ENCODE measurements around the gene LPIN1. TPM values are rescaled to one million over a fixed set of nuclear protein-coding genes. Genes with fewer than 3 reads are reported as not detected.

Gene LPIN1
- total RNA-seq, 4 donors from 2014 or later: 55.2 to 77.0 (median 72.8) TPM

- H3K4me3 ChIP-seq: no peak overlapping the region
- H3K27ac ChIP-seq (replicated peaks in 1 of 4): no peak overlapping the region
- peaks cover 0 to 4% (median 0%) of the 10 kb centered on the region in 4 donors for H3K27me3 ChIP-seq
- H3K36me3 ChIP-seq: no peaks in the 10 kb centered on the region
- no peak for TF ChIP-seq POLR2AphosphoS5 (IDR thresholded peaks at IDR 0.05)
- no peak for TF ChIP-seq POLR2A (IDR thresholded peaks at IDR 0.05; ENCODE audit: low read depth)
- TF ChIP-seq, protein P1, sequence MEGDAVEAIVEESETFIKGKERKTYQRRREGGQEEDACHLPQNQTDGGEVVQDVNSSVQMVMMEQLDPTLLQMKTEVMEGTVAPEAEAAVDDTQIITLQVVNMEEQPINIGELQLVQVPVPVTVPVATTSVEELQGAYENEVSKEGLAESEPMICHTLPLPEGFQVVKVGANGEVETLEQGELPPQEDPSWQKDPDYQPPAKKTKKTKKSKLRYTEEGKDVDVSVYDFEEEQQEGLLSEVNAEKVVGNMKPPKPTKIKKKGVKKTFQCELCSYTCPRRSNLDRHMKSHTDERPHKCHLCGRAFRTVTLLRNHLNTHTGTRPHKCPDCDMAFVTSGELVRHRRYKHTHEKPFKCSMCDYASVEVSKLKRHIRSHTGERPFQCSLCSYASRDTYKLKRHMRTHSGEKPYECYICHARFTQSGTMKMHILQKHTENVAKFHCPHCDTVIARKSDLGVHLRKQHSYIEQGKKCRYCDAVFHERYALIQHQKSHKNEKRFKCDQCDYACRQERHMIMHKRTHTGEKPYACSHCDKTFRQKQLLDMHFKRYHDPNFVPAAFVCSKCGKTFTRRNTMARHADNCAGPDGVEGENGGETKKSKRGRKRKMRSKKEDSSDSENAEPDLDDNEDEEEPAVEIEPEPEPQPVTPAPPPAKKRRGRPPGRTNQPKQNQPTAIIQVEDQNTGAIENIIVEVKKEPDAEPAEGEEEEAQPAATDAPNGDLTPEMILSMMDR (IDR thresholded peaks at IDR 0.05): no peak
- WGBS: 81% methylated on average over 4 of the region's 6 CpGs
- H3K9me3 ChIP-seq: peaks cover 0 to 10% (median 4%) of the 10 kb centered on the region in 4 donors
- intact Hi-C loops (cut with DNase I): no loop called here
- H3K4me1 ChIP-seq: peaks cover 21 to 28% (median 25%) of the 10 kb centered on the region in 4 donors
- DNase-seq (ENCODE audit: extremely low spot score): no peak
These were observed 87.2 kb downstream of the LPIN1 start for GRCh38 chr2:11833601-11834000.

DNA sequence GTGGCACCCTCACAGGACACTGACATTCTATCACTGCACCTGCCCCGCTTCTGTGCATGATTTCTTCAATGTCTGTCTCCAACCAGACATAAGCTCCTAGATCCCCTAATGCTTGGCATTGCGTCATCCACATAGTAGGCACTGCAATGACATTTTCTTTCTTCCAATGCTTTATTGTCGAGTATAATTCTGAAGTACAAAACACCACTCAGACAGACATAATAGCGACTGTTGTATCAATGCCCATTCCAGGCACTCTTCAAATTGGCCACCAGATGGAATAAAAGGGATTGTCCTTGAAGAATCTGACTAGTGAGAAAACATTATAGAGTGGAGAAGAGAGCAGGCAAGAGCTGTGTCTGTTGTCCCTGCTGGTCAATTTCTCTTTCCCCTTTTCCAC is 89.0 kb downstream of the LPIN1 start:
- Histone ChIP-seq H3K27ac (replicated peaks in 1 of 4) (no peak overlapping the region), H3K36me3 (no peaks in the 10 kb centered on the region), H3K4me1 (peaks cover 6 to 11% (median 9%) of the 10 kb centered on the region in 4 donors), H3K9me3 (peaks cover 0 to 10% (median 4%) of the 10 kb centered on the region in 4 donors), H3K4me3 (no peak overlapping the region), H3K27me3 (peaks cover 0 to 6% (median 0%) of the 10 kb centered on the region in 4 donors)
- TF ChIP-seq POLR2AphosphoS5 (IDR thresholded peaks at IDR 0.05): no peak
- intact Hi-C loops (cut with DNase I): no loop called here
- no peak for DNase-seq (ENCODE audit: extremely low spot score)
- 92% methylated on average over 4 of the region's 4 CpGs for WGBS

DNA sequence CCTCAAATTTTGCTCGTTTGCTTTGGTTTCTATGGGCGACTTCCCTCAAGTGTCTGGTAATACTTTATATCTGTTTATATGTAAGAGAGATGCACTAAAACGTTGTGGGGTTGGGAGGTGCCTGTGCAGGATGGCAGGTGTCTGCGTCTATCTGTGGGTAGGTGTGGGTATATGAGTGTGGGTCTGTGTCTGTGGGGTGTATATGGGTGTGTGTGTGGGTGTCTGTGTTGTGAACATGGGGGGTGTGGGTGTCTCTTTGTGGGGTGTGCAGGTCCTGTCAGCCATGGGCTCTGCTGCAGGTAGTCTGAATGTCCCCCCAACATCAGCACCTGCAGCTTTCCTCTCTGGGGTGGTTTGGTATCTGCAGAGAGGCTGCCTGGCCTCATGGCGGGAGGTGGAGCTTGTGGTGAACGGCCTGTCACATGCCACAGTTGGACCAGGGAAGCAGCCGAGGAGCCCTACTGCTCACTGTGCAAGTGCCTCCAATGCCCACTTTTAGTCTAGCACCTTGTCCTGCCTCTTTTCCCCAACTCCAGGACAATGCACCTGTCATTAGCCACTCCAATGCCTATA is 90.3 kb downstream of the LPIN1 start:
- Histone ChIP-seq H3K4me3 (no peak overlapping the region), H3K9me3 (peaks cover 0 to 10% (median 4%) of the 10 kb centered on the region in 4 donors), H3K27ac (replicated peaks in 1 of 4) (no peak overlapping the region), H3K27me3 (peaks cover 0 to 6% (median 0%) of the 10 kb centered on the region in 4 donors), H3K36me3 (no peaks in the 10 kb centered on the region), H3K4me1 (no peaks in the 10 kb centered on the region)
- WGBS: 95% methylated on average over 7 of the region's 7 CpGs
- TF ChIP-seq EP300 (IDR thresholded peaks at IDR 0.05) (no peak), POLR2A (IDR thresholded peaks at IDR 0.05; ENCODE audit: low read depth) (no peak), POLR2AphosphoS5 (IDR thresholded peaks at IDR 0.05) (no peak)
- TF ChIP-seq, protein P1 (IDR thresholded peaks at IDR 0.05): no peak
- no peak for DNase-seq (ENCODE audit: extremely low spot score)
- intact Hi-C loops (cut with DNase I): no loop called here

DNA sequence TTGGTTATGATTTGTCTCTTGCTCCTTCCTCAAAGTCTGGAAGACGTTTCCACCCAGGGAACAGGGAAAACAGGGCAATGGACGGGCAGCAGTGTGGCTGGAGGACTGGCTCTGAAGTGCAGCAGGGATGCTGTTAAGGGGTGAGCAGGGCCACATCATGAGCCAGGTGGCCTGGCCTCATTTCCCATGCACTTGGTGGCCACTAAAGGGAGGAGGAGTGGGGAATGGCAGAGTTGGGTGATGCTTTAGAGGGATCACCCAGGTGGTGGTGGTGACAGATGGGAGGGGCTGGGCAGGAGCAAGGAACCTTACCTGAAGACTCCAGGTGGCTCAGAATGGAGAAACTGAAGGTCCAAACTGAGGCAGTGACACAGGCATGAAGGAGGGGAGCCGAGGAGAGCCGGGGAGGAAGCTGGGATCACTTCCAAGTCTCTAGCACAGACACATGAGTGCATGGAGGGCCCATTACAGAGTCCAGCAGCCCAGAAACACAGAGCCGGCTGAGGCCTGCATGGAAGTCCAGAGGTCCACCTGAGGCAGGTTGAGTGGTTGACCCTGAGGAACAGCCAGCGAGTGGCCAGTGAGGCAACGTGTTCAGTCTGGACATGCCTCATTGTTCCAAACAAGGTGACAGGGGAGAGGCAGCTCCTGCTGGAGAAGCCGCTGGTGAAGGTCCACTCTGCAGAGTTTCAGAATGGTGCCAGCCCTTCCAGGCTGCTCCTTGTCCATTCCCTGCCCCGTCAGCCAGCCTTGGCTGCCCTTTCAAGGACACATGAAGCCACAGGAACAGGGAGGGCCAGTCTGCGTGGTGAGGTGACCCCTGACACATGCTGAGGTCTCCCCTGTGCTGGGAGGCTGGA is 91.7 kb downstream of the LPIN1 start:
- DNase-seq (ENCODE audit: extremely low spot score): no peak
- Histone ChIP-seq H3K4me1 (no peaks in the 10 kb centered on the region), H3K27ac (replicated peaks in 1 of 4) (no peak overlapping the region), H3K36me3 (no peaks in the 10 kb centered on the region), H3K9me3 (peaks cover 0 to 10% (median 4%) of the 10 kb centered on the region in 4 donors), H3K27me3 (peaks cover 0 to 6% (median 0%) of the 10 kb centered on the region in 4 donors), H3K4me3 (no peak overlapping the region)
- 87% methylated on average over 8 of the region's 10 CpGs for WGBS
- intact Hi-C loops (cut with DNase I): no loop called here
- TF ChIP-seq POLR2A (IDR thresholded peaks at IDR 0.05; ENCODE audit: low read depth) (no peak), EP300 (IDR thresholded peaks at IDR 0.05) (no peak), POLR2AphosphoS5 (IDR thresholded peaks at IDR 0.05) (no peak)
- TF ChIP-seq, protein P1 (IDR thresholded peaks at IDR 0.05): no peak

DNA sequence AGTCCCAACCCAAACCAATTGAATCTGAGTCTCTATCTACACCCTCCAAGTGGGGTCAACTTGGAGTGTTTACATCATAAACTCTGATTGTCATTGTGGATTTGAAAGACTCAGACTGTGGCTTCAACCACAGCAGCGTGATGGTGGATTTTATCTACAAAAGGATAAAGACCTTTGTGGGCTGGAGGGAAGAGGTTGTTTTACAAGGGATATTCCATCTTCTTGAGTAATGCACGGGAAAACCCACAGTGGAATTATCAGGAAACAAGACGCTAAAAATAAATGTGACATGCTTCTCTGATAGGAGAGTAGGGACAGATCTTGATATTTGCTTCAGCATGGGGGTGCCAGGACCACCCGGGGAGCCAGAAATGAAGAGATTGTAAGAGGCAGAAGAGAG is 93.5 kb downstream of the LPIN1 start:
- Histone ChIP-seq H3K36me3 (no peaks in the 10 kb centered on the region), H3K4me3 (no peak overlapping the region), H3K9me3 (peaks cover 0 to 2% (median under 1%) of the 10 kb centered on the region in 4 donors), H3K27me3 (peaks cover 0 to 6% (median 0%) of the 10 kb centered on the region in 4 donors), H3K27ac (replicated peaks in 1 of 4) (no peak overlapping the region), H3K4me1 (no peaks in the 10 kb centered on the region)
- TF ChIP-seq, protein P1 (IDR thresholded peaks at IDR 0.05): no peak
- TF ChIP-seq POLR2A (IDR thresholded peaks at IDR 0.05; ENCODE audit: low read depth) (no peak), EP300 (IDR thresholded peaks at IDR 0.05) (no peak), POLR2AphosphoS5 (IDR thresholded peaks at IDR 0.05) (no peak)
- DNase-seq (ENCODE audit: extremely low spot score): no peak
- intact Hi-C loops (cut with DNase I): no loop called here
- 62% methylated on average over 4 of the region's 4 CpGs for WGBS

All from esophagus muscularis mucosa (tissue), 4 donors.